Suppressor macrophage treated with lipopolysaccharide for 1 hour (primary cell): ENCODE data around the gene MIB2.
A peak's percentile ranks its signal among the peaks of the same experiment; 100 is the strongest.
"Not testable (repeated sequence)": the region's sequence is repeated elsewhere in the genome, so short reads cannot be mapped to it uniquely, and the experiment has no call there.

Experiments
- DNase-seq, 3 donors: peaks; one replicate each; pipeline ENCODE4 v3.0.0-alpha.2; 2020 to 2022

Gene MIB2

GRCh38 chr1:1615256-1616044, at the start of gene MIB2:
Gene MIB2, plus strand, starts transcription at chr1:1615500. Its CDS starts 7,953 bp downstream, at chr1:1623453.
- DNase-seq = peak; percentile 98 to 99 (median 99)

GRCh38 chr1:1567152-1567875, 48.0 kb upstream of the MIB2 start:
- no peak for DNase-seq

- no peak for DNase-seq
These were observed 47.4 kb upstream of the MIB2 start for GRCh38 chr1:1567891-1568291.

GRCh38 chr1:1569341-1569740, 46.0 kb upstream of the MIB2 start:
- DNase-seq = no peak

GRCh38 chr1:1573843-1574720, 41.2 kb upstream of the MIB2 start:
- DNase-seq = peak; percentile 84 to 94 (median 92)

- DNase-seq = peak; percentile 96 to 98 (median 97)
These were observed 40.4 kb upstream of the MIB2 start, which contains the start of gene SSU72 for GRCh38 chr1:1574721-1575537. Gene SSU72, minus strand, starts transcription at chr1:1574863. Its CDS starts 306 bp downstream, at chr1:1574557.

- DNase-seq = no peak
These were observed 37.8 kb upstream of the MIB2 start for GRCh38 chr1:1577367-1578011.

GRCh38 chr1:1578371-1578940, 36.8 kb upstream of the MIB2 start:
- DNase-seq = no peak

GRCh38 chr1:1582585-1583346, 32.5 kb upstream of the MIB2 start:
- no peak for DNase-seq

- DNase-seq = no peak
These were observed 31.8 kb upstream of the MIB2 start for GRCh38 chr1:1583347-1584010.

GRCh38 chr1:1591452-1591851, 23.8 kb upstream of the MIB2 start:
- peak; percentile 24 to 67 (median 42) for DNase-seq

GRCh38 chr1:1593834-1594601, 21.3 kb upstream of the MIB2 start:
- DNase-seq = no peak

- no peak for DNase-seq
These were observed 20.6 kb upstream of the MIB2 start for GRCh38 chr1:1594602-1595260.

- DNase-seq = not testable (repeated sequence)
These were observed 20.0 kb upstream of the MIB2 start for GRCh38 chr1:1595341-1595740.

- peak in 2 of 3 donors; percentile 27 to 43 for DNase-seq
These were observed 18.6 kb upstream of the MIB2 start for GRCh38 chr1:1596493-1597274.

- DNase-seq = peak; percentile 21 to 56 (median 31)
These were observed 17.9 kb upstream of the MIB2 start for GRCh38 chr1:1597275-1597930.
